NCI-H748 (cell line): Measurements from ENCODE around the gene RAB11FIP4.
A peak's percentile ranks its signal among the peaks of the same experiment; 100 is the strongest.

ENCODE experiments used
- DNase-seq: peaks from one replicate; lab custom pipeline; 2025; ENCODE audit not compliant: unreplicated experiment; lab: John Stamatoyannopoulos, UW

RAB11FIP4 gene

DNA sequence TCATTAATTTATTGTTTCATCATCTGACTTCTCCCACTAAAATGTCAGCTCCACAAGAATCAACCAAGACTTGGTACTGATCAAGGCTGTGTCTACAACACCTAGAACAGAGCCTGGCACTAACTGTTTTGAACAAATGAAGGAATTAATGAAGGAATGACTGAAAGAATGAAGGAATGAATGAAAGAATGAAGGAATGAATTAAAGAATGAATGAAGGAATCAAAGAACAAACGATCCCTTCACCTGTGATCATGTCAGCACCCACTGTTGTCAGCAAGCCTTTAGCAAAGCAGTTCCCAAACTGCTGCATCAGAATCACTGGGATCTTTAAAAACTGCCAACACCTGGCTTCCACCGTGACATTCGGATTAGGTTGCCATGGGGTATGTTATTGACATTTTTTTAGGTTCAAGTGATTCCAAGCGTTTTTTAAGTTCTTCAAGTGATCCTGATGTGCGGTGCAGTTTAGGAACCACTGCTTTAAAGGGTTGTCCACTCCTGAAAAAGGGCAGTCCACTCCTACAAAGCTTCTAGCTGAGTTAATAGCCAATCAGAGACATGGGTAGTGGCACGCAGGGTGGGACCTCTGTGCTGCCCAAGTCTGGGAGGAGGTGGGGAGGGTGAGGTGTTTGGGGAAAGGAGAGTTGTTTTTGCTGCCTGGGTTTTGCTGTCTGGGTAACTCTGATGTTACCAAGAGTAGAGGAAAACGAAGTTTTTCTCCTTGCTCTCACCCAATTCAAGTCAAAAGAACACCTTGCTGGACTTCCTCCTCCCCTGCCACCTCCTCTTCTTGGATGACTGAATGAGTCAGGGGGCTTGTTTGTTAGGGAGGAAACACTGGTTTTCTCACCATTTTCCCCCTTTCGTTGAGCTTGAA, 89.7 kb downstream of the RAB11FIP4 start:
- no peak for DNase-seq

DNA sequence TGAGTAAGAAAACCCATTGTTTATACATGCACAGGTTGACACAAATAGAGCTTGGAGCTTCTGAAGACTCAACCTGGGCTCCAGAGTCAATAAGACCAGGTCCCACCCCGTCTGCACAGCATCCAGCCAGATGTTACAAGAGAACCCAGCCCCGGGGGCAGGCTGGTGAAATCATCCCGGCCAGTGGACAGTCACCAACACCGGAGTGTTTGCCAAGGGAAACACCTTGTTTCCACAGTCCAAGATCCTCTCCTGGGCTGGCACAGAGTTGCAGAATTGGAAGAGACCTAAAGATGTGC, 90.3 kb downstream of the RAB11FIP4 start:
- DNase-seq, result no peak

GRCh38 chr17:31484821-31485220, 93.3 kb downstream of the RAB11FIP4 start:
- DNase-seq, result no peak

GRCh38 chr17:31486351-31487062, 95.0 kb downstream of the RAB11FIP4 start:
- DNase-seq, result no peak

- DNase-seq, result no peak
Observed at GRCh38 chr17:31487063-31487647, 95.7 kb downstream of the RAB11FIP4 start.

DNA sequence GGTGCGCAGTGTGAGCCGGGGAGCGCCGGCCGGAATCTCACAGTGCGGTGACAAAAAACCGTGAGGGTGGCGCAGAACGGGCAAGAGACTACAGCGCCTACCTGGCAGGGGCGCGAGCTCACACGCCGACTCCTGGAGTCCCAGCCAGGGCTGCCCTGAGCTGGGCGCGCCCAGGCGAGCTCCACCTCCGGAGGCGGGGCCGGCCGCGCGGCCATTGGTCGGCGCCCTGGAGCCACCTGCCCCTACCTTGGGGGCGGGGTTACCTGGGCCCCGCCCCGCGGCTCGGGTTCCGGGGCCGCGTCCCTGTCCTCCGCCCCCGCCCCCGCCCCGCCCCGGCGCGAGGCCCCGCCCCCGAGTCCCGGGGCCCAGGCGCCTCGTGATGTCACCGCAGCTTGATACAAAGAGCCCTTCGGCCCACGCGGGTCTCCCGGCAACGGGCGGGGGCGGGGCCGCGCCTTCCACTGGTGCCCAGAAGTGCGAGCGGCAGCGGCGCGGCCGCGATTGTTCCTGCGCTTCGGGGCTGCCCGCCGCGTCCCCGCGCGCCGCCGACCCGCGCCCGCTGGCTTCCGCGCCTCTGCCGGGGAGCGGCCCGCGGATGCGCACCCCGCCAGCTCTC, 96.3 kb downstream of the RAB11FIP4 start:
- DNase-seq, result peak; percentile 96

DNA sequence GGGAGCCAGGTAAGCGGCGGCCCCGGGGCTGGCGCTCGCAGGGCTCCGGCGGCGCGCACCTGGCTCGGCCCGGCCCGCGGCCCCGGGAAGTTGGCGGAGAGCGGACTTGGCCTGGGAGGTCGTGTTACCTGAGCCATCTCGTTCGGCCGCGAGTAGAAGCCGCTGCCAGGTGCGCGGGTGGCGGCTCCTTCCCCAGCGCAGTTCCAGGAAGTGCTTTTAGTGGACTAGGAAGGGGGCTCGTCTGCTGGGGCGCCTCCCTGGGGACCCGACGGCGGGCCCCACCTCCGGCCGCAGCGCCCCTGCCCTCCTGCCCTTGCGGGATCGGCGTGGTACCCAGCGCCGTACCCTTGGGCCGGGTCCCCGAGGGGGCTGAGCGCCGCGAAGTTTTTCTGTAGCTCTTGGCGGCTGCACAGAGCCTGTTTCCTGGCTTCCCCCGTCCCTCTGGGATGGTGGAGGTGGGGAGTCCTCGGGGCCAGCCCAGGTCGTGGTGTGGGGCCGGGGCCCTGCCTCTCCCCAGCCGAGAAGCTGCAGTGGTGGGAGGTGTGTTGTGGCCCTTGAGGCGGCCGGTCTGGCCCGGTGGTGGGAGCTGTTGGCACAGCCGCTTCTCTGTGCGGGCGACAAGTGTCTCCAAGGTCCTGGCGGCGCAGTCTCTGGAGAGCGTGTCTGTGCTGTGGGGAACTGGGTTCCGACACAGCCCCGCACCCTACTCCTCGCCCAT, 96.9 kb downstream of the RAB11FIP4 start:
- DNase-seq, result peak; percentile 57

DNA sequence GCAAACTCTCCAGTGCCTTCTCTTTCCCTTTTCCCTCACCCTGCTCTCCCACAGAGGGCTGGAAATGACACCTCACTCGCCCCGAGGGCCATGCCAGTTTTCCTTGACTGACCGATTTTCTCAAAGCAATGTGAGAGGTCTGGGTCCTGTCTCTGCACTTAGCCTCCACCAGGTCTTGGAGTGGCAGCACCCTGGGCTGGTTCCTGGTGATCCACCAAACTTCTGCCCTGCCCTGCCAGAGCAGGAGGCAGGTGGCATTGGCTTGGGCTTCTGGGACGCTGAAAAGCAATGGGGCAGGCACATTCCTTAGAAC, 97.5 kb downstream of the RAB11FIP4 start:
- DNase-seq, result no peak

DNA sequence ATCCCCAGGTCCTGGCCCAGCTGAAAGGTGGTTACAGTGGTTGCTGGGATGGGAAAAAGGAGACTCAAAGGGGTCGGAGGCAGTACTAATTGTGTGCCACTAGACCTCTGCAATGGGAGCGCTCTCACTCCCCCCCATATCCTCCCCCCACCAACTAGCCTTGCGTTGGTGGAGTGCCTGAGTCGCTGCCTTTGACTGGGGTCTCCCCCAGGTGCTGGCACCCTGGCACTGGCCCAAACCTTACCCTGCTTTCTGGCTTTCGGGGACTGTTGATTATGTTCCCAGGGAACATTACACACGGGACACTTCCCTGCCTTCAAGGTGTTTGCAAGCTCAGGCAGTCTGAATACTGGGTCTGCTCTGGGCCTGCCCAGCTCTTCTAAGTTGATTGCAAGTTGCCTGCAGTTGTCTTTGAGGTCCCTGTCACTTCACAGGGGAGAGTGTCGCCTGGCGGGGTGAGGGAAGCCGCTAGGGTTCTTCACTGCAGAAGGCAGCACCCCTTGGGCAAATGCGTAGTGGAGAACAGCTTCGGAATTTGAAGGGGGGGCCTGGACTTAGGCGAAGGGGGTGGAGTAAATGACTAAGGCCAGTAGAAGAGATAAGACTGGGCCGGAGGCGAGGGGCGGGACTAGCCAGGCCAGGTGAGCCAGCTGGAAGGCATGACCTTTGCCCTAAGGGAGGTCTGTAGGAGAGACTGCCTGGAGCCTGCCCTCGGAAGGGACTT, 98.0 kb downstream of the RAB11FIP4 start:
- no peak for DNase-seq

- no peak for DNase-seq
Observed at GRCh38 chr17:31490019-31490650, 98.7 kb downstream of the RAB11FIP4 start.

DNA sequence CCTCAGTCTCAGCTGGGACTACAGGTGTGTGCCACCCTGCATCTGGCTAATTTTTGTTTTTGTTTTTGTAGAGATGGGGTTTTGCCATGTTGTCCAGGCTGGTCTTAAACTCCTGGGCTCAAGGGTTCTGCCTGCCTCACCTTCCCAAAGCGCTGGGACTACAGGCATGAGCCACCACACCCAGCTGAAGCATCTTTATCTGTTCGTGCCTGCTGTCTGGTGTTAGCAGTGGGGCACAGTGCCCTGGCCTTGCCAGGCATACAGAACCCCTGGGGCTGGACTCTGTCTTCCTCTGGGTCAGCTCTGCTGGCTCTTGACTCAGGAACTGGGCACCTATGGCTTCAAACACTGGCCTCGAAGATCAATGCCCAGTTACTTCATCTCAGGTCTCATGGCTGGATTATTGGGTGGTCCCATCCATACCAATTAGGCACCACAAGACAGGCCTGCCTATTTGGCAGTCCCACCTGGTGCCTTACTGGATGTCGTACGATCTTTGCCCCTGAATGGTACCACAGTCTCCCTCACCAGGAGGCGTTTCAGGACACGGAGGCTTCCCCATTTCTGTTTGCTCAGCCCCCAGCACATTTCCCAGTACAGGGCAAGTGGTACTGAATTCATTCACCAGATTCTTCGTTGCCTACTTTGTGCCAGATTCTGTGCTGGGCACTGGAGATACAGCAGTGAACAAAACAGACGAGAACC, 99.3 kb downstream of the RAB11FIP4 start:
- DNase-seq, result no peak

GRCh38 chr17:31491376-31492131, 100.1 kb downstream of the RAB11FIP4 start:
- no peak for DNase-seq

DNA sequence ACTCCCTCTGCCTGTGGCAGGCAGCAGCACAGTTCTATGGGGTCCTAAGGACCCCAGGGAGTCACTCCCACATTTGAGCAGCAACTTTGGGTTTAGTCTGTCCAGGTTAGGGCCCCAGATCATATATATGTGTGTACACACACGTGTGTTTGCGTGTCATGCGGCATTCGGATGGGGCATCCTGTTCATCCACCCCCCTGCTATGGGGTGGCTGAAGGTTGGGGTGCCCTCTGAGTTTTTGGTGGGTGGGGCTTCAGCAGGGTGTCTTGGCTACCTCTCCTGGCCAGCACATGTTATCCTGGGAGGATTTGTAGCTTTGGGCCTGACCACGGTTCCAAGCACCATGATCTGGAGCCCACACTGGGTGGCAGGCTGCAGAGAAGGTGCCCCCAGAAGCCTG, 100.7 kb downstream of the RAB11FIP4 start:
- no peak for DNase-seq

DNA sequence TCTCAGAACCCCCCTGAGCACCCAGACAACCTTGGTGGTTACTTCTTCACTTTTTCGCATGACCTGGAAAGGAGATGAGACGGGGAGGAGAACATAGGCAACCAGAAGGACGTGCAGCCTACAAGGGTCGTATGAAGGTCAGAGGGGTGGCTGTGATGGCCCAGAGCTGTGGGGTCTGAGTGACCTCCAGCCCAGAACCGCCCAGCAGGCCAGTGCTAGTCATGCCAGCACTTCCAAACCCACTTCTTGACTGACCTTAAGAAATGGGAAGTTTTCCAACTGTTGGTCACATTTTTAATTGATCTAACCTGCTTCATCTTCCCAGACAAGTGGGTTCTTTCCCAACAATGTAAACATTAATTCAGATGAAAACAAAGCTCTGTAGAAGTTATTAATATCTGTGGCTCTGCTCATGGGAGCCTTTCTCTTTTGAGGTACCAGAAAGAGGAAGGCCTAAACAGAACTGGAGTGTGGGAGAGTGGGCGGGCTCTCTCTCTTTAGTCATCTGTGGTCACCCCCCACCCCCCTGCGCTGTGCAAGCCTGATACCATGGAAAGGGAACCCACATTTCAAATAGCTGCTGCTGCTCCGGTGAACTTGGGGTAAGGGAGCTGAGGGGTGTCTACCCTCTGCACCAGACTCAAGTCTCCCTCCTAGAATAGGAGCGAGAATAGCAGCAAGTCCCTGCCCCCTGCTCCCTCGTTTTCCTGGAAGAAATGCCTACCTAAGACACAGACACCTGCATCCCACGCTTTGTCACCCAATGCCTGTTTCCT, 101.6 kb downstream of the RAB11FIP4 start:
- no peak for DNase-seq

DNA sequence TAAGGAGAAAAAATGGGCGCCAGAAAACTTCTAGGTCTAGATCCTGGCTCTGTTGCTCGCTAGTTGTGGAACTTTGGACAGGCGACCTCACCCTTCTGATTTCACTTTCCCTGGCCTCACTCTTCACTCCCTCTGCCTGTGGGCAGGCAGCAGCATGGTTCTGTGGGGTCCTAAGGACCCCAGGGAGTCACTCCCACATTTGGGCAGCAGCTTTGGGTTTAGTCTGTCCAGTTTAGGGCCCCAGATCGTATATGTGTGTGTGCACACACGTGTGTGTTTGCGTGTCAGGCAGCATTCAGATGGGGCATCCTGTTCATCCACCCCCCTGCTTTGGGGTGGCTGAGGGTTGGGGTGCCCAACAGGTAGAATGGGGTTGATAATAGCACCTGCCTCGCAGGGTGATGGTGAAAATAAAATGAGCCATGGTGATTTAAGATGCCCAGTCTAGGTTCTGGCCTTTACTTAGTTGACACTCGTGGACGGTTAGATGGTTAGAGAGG, 102.2 kb downstream of the RAB11FIP4 start:
- DNase-seq, result no peak

- no peak for DNase-seq
Observed at GRCh38 chr17:31494259-31495021, 103.0 kb downstream of the RAB11FIP4 start.
